ENCODE results near the gene NOTUM.

- TF ChIP-seq CTCF (IDR thresholded peaks at IDR 0.05) (no peak), POLR2A (IDR thresholded peaks at IDR 0.05) (no peak)
Observed at GRCh38 chr17:82009413-82009812, 48.4 kb upstream of the NOTUM start.
